Measurements from ENCODE around the gene DNTT. TPM values are rescaled to one million over a fixed set of nuclear protein-coding genes. Genes with fewer than 3 reads are reported as not detected.
A peak's percentile ranks its signal among the peaks of the same experiment; 100 is the strongest.

The DNTT gene
- total RNA-seq, 1 donor from 2014 or later, result not detected

GRCh38 chr10:96369890-96370583, 65.8 kb downstream of the DNTT start:
- Mint-ChIP-seq H3K9me3 (no peaks in the 10 kb centered on the region), H3K4me3 (no peak overlapping the region), H3K27me3 (ENCODE audit: low read depth) (peaks cover 11% of the 10 kb centered on the region), H3K27ac (no peak overlapping the region), H3K4me1 (no peaks in the 10 kb centered on the region), H3K36me3 (no peaks in the 10 kb centered on the region)
- TF ChIP-seq CTCF (IDR thresholded peaks at IDR 0.05; ENCODE audit: unreplicated experiment), result no peak
- no peak for DNase-seq (ENCODE audit: low spot score in 2 of 2, unreplicated experiment in 2 of 2)

DNA sequence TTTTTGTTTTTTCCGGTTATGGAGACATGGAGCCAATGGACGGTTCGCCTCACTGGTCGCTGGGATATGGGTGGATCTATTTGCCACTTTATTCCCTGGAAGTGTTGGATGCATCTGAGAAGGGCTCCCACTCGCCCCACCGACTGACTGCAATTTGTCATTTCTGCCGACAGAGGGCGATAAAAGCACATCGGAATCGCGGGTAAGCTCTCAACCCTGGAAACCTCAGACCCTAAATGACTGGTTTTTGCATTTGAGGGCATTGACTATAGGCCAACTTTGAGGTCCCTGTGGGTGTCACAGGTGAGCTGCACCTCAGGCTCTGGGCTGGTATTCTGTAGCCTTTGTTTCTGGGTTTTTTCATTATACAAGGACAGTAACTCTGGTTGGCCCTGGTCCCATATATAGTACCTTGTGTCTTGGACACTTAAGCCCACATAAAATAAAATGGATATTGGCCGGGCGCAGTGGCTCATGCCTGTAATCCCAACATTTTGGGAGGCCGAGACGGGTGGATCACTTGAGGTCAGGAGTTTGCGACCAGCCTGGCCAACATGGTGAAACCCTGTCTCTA, 66.4 kb downstream of the DNTT start:
- H3K36me3 Mint-ChIP-seq, result no peaks in the 10 kb centered on the region
- peaks cover 2% of the 10 kb centered on the region for H3K4me1 Mint-ChIP-seq
- peak; percentile 85 for TF ChIP-seq CTCF (IDR thresholded peaks at IDR 0.05; ENCODE audit: unreplicated experiment)
- DNase-seq (ENCODE audit: low spot score in 2 of 2, unreplicated experiment in 2 of 2), result peak in 1 of 2 experiments; percentile 63
- peaks cover 11% of the 10 kb centered on the region for H3K27me3 Mint-ChIP-seq (ENCODE audit: low read depth)
- H3K27ac Mint-ChIP-seq, result no peak overlapping the region
- H3K9me3 Mint-ChIP-seq, result no peaks in the 10 kb centered on the region
- H3K4me3 Mint-ChIP-seq, result no peak overlapping the region

GRCh38 chr10:96371356-96371755, 67.1 kb downstream of the DNTT start:
- H3K27ac Mint-ChIP-seq, result no peak overlapping the region
- no peak for TF ChIP-seq CTCF (IDR thresholded peaks at IDR 0.05; ENCODE audit: unreplicated experiment)
- peaks cover 2% of the 10 kb centered on the region for H3K4me1 Mint-ChIP-seq
- no peaks in the 10 kb centered on the region for H3K36me3 Mint-ChIP-seq
- DNase-seq (ENCODE audit: low spot score in 2 of 2, unreplicated experiment in 2 of 2), result no peak
- H3K27me3 Mint-ChIP-seq (ENCODE audit: low read depth), result peaks cover 11% of the 10 kb centered on the region
- no peak overlapping the region for H3K4me3 Mint-ChIP-seq
- no peaks in the 10 kb centered on the region for H3K9me3 Mint-ChIP-seq

GRCh38 chr10:96374004-96374403, 69.8 kb downstream of the DNTT start:
- Mint-ChIP-seq H3K9me3 (no peaks in the 10 kb centered on the region), H3K27ac (no peak overlapping the region), H3K27me3 (ENCODE audit: low read depth) (peaks cover 11% of the 10 kb centered on the region), H3K4me3 (no peak overlapping the region), H3K36me3 (no peaks in the 10 kb centered on the region), H3K4me1 (peaks cover 2% of the 10 kb centered on the region)
- DNase-seq (ENCODE audit: low spot score in 2 of 2, unreplicated experiment in 2 of 2), result no peak
- no peak for TF ChIP-seq CTCF (IDR thresholded peaks at IDR 0.05; ENCODE audit: unreplicated experiment)

DNA sequence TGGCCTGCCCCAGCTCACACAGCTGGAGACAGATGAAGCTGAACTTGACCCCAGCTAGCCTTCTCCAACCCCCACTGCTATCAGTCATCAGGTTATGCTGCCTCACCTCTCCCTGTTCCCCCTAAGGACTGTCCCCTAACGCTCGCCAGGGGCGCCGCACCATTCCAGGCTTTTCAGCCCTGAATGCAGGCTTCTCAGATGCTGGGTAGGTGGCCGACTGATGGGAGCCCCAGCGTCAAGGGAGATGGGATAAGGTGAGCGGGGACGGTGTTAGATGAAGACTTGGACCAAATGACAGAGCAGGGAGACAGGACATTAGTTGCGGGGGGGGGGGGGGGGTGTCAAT, 70.4 kb downstream of the DNTT start:
- Mint-ChIP-seq H3K4me1 (peaks cover 2% of the 10 kb centered on the region), H3K36me3 (no peaks in the 10 kb centered on the region), H3K27ac (no peak overlapping the region), H3K27me3 (ENCODE audit: low read depth) (peaks cover 11% of the 10 kb centered on the region), H3K9me3 (no peaks in the 10 kb centered on the region), H3K4me3 (peak overlapping the region; percentile 66)
- no peak for TF ChIP-seq CTCF (IDR thresholded peaks at IDR 0.05; ENCODE audit: unreplicated experiment)
- no peak for DNase-seq (ENCODE audit: low spot score in 2 of 2, unreplicated experiment in 2 of 2)

Data from mesothelial cell of epicardium (in vitro differentiated cells).